Activated CD4-positive, alpha-beta T cell treated with anti-CD3 and anti-CD28 coated beads, Interleukin-2, amount 50 U/mL, for 4 hours (primary cell): ENCODE measurements around the gene TUNAR.

Experiments used
- DNase-seq, 2 experiments: peaks; one replicate each; pipeline ENCODE4 v3.0.0-alpha.2; 2020

Gene TUNAR

GRCh38 chr14:95875831-95876760 is 536 bp upstream of the TUNAR start:
- DNase-seq, result no peak

DNA sequence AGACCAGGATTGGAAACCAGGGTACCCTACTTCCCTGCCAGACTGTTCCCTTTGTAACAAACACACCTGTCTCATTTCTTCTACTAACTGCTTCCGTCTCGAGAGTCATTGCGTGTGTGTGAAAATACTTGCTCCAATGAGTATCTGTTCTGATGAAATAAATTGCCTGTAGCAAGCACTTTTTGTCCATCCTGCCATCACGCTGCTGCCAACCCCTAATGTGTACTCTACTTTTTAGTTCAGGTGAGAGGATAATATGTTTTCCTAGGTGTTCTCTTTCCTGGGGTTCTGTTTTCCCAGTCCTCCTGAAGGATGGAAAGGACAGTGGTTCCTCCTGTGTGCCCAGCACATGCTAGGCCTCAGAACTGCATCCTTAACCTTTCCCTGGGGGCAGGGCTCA is 1.0 kb downstream of the TUNAR start:
- DNase-seq, result no peak

DNA sequence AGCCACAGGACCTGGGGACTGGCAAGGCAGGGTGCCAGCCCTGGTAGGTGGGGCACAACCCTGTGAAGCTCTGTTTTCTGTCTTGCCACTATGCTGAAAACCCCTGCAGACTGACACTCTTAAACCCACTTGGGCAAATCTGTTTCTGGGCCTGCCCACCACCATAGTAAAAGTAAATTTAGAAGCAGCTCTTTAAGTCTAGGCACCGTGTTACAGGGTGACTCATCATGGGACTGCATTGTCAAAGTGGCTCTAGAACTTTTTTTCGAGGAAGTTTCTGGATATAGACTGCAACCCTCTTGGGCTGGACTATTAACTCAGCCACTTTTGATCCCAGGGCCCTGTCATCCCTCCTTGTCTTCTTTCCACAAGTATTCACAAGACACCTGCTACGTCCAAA is 7.7 kb downstream of the TUNAR start:
- DNase-seq, result no peak

DNA sequence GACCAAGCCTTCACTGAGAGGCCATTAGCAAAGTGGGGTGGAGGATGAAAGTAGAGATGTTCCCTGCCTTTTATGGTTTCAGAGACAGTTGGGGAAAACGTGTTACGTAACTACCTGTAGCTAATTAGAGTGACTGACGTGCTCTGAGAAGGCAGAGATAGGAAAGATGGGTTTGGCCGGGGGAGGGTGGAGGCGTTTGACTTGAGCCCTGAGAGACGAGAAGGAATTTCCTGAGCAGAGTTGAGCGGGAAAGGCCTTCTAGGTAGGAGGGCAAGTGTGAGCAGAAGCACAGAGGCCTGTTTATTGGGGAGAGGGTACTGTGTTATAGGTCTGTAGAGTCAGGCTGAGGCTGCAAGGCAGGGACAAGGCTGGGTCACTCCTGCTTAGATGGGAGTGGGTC is 8.6 kb downstream of the TUNAR start:
- no peak for DNase-seq

DNA sequence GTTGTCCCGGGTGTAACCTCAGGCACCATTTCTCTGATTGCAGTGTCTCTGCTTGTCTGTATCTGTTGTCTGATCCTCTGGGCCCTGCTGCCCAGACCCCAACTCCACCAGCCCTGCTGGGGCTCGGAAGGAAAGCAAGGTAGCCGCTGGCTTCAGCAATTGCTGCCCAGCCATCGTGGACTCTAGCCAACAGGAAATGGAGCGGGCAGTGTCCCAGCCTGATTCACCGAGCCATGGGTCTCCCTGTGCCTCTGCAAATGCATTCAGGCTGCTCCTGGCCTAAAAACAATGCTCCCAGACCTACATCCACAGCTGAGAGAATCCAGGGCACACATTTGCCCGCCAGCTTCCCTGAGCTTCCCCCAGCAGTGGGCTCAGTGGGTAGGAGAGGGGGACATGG is 9.2 kb downstream of the TUNAR start:
- DNase-seq, result no peak

- DNase-seq, result no peak
These were observed 9.9 kb downstream of the TUNAR start for GRCh38 chr14:95886366-95887056.

DNA sequence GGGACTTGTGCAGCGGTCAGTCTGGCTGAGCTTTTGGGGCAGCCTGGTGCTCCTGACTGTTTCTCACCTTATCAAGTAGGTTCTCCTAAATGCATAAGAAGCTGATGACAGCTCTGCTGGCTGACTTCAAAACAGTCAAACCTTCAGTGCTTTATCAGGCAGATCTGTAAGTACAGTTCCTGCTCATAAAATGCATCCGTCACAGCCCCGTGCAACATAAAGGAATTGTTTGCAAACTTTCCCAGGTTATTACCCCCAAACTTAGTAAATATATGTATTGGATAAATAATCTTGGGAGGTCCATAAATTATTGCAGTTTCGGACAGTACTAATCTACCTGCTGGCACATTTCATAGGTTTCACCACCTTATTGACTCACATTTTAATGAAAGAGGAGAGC is 10.7 kb downstream of the TUNAR start:
- no peak for DNase-seq

DNA sequence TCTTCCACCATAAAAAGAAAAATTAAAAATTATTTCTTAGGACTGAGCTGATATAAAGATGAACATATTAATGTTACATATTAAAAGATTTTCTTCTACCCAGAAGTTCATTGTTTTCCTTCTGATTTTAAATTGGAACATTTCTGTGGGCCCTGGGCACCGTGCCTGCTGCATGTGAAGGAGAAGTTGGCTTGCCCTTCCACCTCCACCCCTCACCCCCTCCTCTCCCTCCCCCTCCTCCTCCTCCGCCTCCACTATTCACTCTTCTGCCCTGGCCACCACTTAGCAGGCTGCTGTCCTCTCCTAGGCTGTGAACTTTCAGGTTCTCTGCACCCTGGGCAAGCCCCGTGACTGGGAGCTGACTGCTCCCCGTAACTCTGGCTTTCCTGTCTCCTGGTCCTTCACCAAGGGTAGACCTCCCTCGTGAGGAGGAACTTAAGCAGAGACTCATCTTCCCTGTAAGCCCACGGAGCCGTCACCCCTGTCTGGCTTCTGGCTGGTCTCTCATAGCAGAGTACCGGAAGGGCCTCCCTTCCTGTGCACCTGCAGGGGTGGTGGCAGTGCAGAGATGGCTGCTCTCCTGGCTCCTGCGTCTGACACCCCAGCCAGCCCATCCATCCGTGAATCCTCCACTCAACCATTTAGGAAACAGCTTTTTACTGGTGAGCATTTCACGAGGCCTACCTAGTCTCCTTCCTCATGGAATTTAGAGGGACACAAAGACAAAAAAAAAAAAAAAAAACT is 12.8 kb downstream of the TUNAR start:
- DNase-seq, result no peak

DNA sequence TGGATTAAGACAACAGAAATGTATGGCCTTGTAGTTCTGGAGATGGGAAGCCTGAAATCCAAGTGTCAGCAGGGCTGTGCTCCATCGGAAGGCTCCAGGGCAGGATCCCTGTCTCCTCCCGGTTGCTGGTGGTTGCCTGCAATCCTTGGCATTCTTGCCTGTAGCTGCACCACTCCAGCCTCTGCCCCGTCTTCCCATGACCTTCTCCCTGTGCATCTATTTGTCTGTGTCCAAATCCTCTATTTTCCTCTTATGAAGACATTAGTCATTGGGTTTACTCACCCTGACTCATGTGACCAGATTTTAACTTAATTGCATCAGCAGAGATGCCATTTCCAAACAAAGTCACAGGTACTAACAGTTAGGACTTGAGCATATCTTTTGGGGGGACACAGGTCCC is 15.1 kb downstream of the TUNAR start:
- DNase-seq, result no peak

DNA sequence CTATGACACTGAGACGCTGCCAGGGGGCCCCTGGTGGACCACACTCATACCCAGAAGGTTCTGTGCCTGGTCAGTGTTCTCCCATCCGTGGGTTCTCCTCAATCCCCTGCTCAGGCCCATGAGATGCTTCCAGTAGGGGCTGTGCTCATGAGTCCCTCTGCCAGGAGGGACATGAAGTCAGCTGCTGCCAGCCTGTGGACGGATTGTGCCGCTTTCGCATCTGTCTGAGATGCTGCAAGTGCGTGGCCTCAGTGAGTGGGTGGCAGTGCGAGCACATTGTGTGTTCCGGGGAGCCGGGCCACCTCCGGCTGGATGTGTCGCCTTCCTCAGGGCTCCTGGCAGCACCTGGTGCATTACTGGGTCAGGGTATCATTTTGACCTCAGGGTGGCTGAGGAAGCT is 15.5 kb downstream of the TUNAR start:
- DNase-seq, result no peak

- peak in 1 of 2 experiments; percentile 4 for DNase-seq
These were observed 19.1 kb downstream of the TUNAR start for GRCh38 chr14:95895720-95896119.

DNA sequence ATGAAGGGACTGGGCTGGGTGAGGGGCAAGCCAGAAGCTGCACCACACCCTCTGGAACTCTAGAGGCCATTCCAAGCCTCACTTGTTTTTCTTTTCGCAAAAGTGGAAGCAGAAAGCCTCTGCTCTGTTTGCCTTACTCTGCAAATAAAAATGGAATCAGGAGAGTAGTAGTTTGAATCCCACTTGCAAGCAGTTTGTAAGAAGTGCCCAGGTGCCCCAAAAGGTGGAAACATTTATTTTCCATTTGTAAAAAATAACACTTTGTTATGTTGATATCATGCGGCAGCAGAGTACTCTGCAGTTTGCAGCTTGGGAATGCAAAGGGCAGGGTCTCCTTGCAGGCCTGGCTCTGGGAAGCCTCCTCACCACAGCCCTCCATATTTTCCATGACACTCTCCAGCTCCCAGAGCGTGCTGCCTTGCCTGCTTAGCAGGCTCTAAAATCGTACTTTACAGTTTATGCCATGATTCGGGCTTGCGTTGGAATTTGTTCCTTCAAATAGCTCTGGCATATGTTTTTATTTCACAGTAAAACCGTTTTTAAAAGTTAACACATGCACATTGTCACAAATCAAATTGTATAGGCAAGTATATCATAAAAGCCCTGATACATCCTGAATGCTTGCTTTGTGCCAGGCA is 20.0 kb downstream of the TUNAR start:
- no peak for DNase-seq

DNA sequence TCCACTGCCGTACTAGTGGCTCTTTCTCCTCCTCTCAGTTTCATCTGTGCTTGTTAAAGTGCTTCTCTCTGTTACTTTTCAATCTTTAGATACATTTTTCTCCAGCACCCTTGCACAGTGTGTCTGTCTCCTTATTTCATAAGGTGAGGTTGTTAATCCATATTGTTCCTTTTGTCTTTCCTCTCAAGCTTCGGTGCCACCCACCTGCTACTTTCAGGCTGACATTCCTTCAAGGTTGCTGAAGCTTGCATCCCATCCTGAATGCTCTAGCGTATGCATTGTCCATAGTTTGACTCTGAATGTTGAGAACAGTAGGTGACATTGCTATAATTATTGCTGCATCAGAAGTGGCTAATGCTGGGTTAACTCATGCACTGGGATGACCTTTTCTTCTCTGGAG is 20.6 kb downstream of the TUNAR start:
- no peak for DNase-seq

DNA sequence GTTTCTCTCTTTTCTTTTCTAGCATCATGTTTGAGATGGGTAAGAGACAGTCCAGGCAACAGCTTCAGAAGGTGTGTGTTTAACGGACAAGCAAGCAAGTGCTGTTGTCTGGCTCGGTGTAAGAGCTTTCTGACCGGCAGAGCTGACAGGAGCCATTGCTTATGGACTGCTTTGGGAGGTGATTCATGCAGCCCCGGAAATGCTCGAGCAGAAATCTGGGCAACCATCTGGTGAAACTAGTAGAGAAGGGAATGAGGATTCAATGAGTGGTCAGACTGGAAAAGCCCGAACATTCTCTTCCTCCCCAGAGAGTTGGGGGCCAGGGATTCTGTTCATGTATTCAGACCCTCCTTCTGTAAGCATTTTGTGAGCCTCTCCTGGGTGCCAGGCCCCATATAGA is 24.4 kb downstream of the TUNAR start:
- DNase-seq, result no peak

DNA sequence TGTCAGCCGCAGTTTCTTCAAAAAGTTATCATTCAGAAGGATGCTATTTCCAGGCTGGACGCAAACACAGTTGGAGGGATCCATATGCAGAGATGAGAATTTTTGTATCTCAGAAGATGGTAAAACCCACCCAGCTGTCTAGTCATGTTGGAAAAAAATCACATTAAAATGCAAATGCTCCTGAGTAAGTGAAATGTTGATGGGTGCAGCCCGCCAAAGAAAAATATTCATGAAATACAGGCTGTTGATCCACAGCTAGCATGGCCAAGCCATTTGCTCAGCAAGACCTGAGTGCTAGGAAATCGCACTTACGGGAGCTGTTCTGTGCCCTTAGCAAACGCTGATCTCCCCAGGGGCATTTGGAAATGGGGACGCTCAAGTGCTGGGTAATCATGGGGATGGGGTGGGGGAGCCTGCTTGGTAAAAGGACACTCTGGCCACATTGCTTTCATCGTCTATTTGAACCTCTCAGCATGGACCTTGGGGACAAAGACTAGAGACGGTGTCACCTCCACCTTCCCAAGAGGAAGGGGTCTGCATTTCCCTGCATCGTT is 25.7 kb downstream of the TUNAR start:
- no peak for DNase-seq

GRCh38 chr14:95903165-95903564 is 26.5 kb downstream of the TUNAR start:
- no peak for DNase-seq

- DNase-seq, result no peak
These were observed 27.0 kb downstream of the TUNAR start for GRCh38 chr14:95903616-95904107.

DNA sequence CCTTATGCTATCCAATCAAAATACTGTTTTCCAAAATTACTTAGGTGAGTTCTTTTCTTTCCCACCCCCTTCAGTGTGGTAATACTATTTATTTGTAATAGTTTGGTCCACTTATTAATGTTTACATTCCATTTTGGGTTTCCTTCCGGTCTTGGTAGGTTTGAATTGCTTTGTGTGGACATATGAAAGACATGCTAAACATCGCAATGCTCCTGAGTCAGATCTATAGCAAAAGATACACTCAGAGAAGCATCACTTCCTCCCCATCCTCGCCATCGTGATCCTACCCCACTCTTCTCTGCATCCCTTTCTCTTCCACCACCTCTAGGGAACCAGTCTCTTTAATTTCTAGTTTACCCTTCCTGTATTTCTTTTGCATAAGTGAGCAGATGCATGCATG is 30.0 kb downstream of the TUNAR start:
- no peak for DNase-seq

DNA sequence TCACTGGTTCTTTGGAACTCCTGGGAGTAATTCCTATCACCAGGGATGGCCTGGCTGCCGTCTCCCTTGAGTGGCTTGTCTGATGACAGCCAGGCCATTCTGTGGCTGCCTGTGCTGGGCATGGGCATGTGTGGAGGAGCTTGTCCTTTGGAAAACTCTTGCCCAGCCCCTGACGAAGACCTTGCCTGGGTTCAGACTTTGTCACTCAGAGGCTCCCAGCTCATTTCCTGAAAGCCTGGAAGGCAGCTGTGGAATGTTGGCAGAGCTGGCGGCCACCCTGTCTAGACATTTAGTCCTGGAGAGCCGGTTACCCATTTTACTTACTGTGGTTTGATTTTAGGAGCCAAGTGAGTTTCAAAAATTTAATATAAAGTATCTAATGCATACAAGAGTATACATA is 34.0 kb downstream of the TUNAR start:
- no peak for DNase-seq

DNA sequence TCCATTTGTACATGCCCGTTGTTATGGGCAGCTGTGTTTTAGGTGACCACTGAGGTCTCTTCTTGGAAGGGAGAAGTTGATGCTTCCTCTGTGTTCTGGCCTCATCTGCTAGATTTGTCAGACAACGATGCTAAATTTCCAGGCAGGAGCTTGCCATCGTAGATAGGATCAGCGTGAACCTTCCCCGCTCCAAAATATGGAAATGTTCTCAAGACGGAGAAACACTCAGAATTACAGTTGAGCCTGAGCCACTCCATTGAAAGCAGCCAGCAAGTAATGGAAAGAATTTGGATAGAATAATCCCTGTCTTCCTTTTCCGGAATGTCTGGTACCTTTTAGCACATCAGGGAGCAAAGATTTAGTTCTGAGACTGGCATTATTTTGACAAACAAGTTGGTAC is 34.8 kb downstream of the TUNAR start:
- DNase-seq, result no peak

DNA sequence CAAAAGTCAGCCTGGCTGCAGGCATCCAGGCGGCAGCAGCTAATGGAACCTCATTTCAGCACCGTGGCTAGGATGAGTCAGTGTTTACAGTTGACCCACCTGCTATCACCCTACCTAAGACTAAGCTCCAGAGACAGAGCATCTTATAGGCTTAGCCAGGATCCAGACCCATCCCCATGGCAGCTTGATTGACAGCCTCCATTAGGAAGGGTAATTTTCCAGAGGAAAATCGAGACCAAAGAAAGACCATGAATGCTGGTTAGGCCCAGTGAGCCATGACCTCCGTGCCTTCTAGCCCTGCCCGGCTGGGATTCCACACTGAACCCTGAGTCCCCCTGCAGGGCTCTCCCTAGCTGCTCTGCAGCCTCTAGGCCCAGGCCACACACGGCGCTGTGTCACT is 38.7 kb downstream of the TUNAR start:
- DNase-seq, result no peak

DNA sequence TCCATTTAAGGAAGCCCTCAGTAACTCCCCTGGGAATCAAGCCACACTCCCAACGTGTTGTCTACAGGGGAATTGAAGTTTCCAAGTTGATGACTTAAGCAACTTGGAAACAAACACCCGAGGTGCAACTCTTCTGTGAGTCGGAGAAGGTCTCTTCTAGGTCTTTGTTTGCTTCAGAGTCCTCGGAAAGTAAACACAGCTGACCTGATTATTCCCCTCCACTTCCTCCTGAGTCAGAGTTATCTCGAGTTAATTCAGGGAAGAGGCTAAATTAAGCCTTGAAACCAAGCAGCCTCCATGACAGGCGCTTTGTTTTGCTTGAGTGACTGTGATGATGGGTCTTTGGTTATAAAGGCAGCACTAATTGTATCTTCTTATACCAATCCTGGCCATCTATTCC is 41.8 kb downstream of the TUNAR start:
- no peak for DNase-seq
